Loucy (cell line): ENCODE measurements around the gene MAP2.

ENCODE experiments used
- H2AFZ ChIP-seq: fragments of 200-600 bp; sonication (generic); 2 replicates; pipeline ENCODE4 v1.6.0; 2016; ENCODE audit warnings: antibody characterized with exemption, mild to moderate bottlenecking, low read length, moderate library complexity
- H3F3A ChIP-seq: fragments of 200-600 bp; 2 replicates; pipeline ENCODE4 v1.6.0; 2016; ENCODE audit warnings: antibody characterized with exemption, low read depth, mild to moderate bottlenecking
- H3K27me3 ChIP-seq: fragments of 200-600 bp; sonication (generic); 2 replicates; pipeline ENCODE4 v1.6.1; 2014; ENCODE audit warnings: low read length, mild to moderate bottlenecking; ENCODE audit not compliant: insufficient read depth, poor library complexity, severe bottlenecking
- H3K36me3 ChIP-seq: fragments of 200-600 bp; sonication (generic); 2 replicates; pipeline ENCODE4 v1.6.1; 2016; ENCODE audit warnings: low read length; ENCODE audit not compliant: insufficient read depth
- H3K4me1 ChIP-seq: fragments of 200-600 bp; sonication (generic); 2 replicates; pipeline ENCODE4 v1.5.1; 2014; ENCODE audit warnings: low read length, mild to moderate bottlenecking; ENCODE audit not compliant: insufficient read depth, poor library complexity, severe bottlenecking
- H3K4me2 ChIP-seq: fragments of 200-600 bp; sonication (generic); 2 replicates; pipeline ENCODE4 v1.6.0; 2014; ENCODE audit warnings: antibody characterized with exemption, low read length, low read depth, mild to moderate bottlenecking; ENCODE audit not compliant: poor library complexity, severe bottlenecking
- H3K4me3 ChIP-seq: fragments of 200-600 bp; sonication (generic); 2 replicates; pipeline ENCODE4 v1.5.1; 2014; ENCODE audit warnings: low read length, mild to moderate bottlenecking, mixed read lengths; ENCODE audit not compliant: poor library complexity, severe bottlenecking
- H3K79me2 ChIP-seq: fragments of 200-600 bp; sonication (generic); 2 replicates; pipeline ENCODE4 v1.6.1; 2014; ENCODE audit warnings: low read length; ENCODE audit not compliant: insufficient read depth
- H3K9ac ChIP-seq: fragments of 200-600 bp; sonication (generic); 2 replicates; pipeline ENCODE4 v1.6.0; 2014; ENCODE audit warnings: mild to moderate bottlenecking, low read depth, low read length, moderate library complexity; ENCODE audit not compliant: poor library complexity, severe bottlenecking
- H3K9me2 ChIP-seq: fragments of 200-600 bp; sonication (generic); replicated peaks from 2 replicates; pipeline ENCODE4 v1.6.1; 2016; ENCODE audit warnings: low read depth, low read length, mixed read lengths
- H3K9me3 ChIP-seq: fragments of 200-600 bp; sonication (generic); 2 replicates; pipeline ENCODE4 v1.6.1; 2014; ENCODE audit warnings: mild to moderate bottlenecking, antibody characterized with exemption, low read length, low read depth; ENCODE audit not compliant: insufficient read depth
- H4K20me1 ChIP-seq: fragments of 200-600 bp; sonication (generic); 2 replicates; pipeline ENCODE4 v1.6.0; 2014; ENCODE audit warnings: antibody characterized with exemption, low read length, mild to moderate bottlenecking; ENCODE audit not compliant: insufficient read depth, poor library complexity, severe bottlenecking
- CTCF ChIP-seq: fragments of 200-600 bp; sonication (generic); conservative IDR thresholded peaks from 2 replicates; pipeline ENCODE4 v1.5.1; 2014; ENCODE audit warnings: mild to moderate bottlenecking, antibody characterized with exemption, low read length
- EZH2phosphoT487 ChIP-seq: fragments of 200-600 bp; IDR thresholded peaks from 2 replicates; pipeline ENCODE4 v1.6.1; 2018; ENCODE audit warnings: antibody characterized with exemption, mild to moderate bottlenecking, moderate library complexity, borderline replicate concordance

Gene MAP2

GRCh38 chr2:209495855-209496585 is 72.2 kb downstream of the MAP2 start:
- H3K9me3 ChIP-seq, result no peaks in the 10 kb centered on the region

GRCh38 chr2:209496586-209496982 is 72.7 kb downstream of the MAP2 start:
- no peaks in the 10 kb centered on the region for H3K4me1 ChIP-seq
- no peak overlapping the region for H3K9ac ChIP-seq
- no peak overlapping the region for H3K4me2 ChIP-seq
- no peaks in the 10 kb centered on the region for H3K9me2 ChIP-seq
- no peaks in the 10 kb centered on the region for H3K79me2 ChIP-seq
- no peaks in the 10 kb centered on the region for H3F3A ChIP-seq
- H2AFZ ChIP-seq, result no peak overlapping the region
- H4K20me1 ChIP-seq, result no peaks in the 10 kb centered on the region
- no peaks in the 10 kb centered on the region for H3K9me3 ChIP-seq
- TF ChIP-seq CTCF (no peak), EZH2phosphoT487 (no peak)
- no peaks in the 10 kb centered on the region for H3K36me3 ChIP-seq
- no peaks in the 10 kb centered on the region for H3K27me3 ChIP-seq
- H3K4me3 ChIP-seq, result no peak overlapping the region

More at GRCh38 chr2:209495855-209496585, 72.2 kb downstream of the MAP2 start:
- TF ChIP-seq CTCF, result no peak
- no peak for TF ChIP-seq EZH2phosphoT487
- H3F3A ChIP-seq, result no peaks in the 10 kb centered on the region
- H3K4me2 ChIP-seq, result no peak overlapping the region
- no peak overlapping the region for H2AFZ ChIP-seq
- H3K36me3 ChIP-seq, result no peaks in the 10 kb centered on the region
- no peaks in the 10 kb centered on the region for H3K4me1 ChIP-seq
- no peaks in the 10 kb centered on the region for H3K9me2 ChIP-seq
- no peak overlapping the region for H3K9ac ChIP-seq
- H3K27me3 ChIP-seq, result no peaks in the 10 kb centered on the region
- no peaks in the 10 kb centered on the region for H3K79me2 ChIP-seq
- H3K4me3 ChIP-seq, result no peak overlapping the region
- H4K20me1 ChIP-seq, result no peaks in the 10 kb centered on the region

- no peak overlapping the region for H3K9ac ChIP-seq
- H3K4me1 ChIP-seq, result no peaks in the 10 kb centered on the region
- no peak for TF ChIP-seq EZH2phosphoT487
- no peak for TF ChIP-seq CTCF
These were observed 74.8 kb downstream of the MAP2 start for GRCh38 chr2:209498614-209499013.

More at GRCh38 chr2:209498614-209499013, 74.8 kb downstream of the MAP2 start:
- Histone ChIP-seq H3K9me3 (no peaks in the 10 kb centered on the region), H2AFZ (no peak overlapping the region), H3K4me2 (no peak overlapping the region), H4K20me1 (no peaks in the 10 kb centered on the region), H3K9me2 (no peaks in the 10 kb centered on the region), H3K27me3 (no peaks in the 10 kb centered on the region), H3F3A (no peaks in the 10 kb centered on the region), H3K4me3 (no peak overlapping the region), H3K36me3 (no peaks in the 10 kb centered on the region), H3K79me2 (no peaks in the 10 kb centered on the region)
